ENCODE data around the gene ARFGAP3.
"Not testable (repeated sequence)": the region's sequence is repeated elsewhere in the genome, so short reads cannot be mapped to it uniquely, and the experiment has no call there.

The ARFGAP3 gene

DNA sequence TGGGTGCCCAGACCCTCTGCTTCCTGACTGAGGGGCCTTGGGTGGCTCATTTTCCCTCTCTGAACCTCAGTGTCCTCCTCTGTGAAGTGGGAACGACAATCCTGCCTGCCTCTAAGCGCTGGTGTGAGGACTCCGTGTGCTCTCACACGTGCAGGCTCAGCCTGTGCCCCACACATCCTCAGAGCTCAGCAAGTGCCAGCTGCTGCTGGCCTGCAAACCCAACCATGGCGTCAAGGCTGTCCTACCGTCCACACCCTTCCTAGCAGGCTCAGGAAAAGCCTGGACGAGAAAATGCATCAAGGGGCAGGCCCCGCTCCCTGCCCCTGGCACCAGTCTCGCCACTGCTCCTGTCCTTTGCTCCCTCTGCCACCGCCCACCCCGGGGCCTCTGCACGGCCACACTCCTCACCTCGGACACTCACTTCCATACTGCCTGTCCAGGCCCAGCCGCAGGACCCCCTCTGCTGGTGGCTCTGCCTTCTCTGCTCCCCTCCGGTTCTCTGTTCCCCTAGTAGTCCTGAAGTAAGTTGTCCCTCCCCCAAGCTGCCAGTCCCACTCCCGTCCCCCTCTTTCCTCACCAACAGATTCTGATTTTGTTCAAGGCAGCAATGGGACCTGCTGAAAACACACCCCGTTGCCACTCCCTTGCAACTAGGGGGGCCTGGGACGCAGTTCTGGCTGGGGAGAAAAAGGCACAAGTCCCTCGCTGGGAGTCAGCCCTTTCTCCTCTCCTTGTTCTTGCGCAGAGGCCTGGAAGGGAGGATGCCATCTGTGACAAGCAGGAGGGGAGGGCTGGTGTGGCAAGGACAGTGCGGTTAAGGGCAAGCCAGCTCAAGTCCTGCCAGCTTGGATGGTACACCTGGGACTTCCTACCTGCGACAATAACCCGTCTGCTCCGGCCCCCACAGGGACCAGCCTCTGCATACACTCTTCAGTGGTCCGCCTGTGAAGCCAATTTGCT is 62.2 kb downstream of the ARFGAP3 start:
- DNase-seq (ENCODE audit: low spot score) = no peak

GRCh38 chr22:42793848-42794405 is 63.1 kb downstream of the ARFGAP3 start:
- no peak for DNase-seq (ENCODE audit: low spot score)

GRCh38 chr22:42792909-42793847 is 63.9 kb downstream of the ARFGAP3 start:
- DNase-seq (ENCODE audit: low spot score) = no peak

DNA sequence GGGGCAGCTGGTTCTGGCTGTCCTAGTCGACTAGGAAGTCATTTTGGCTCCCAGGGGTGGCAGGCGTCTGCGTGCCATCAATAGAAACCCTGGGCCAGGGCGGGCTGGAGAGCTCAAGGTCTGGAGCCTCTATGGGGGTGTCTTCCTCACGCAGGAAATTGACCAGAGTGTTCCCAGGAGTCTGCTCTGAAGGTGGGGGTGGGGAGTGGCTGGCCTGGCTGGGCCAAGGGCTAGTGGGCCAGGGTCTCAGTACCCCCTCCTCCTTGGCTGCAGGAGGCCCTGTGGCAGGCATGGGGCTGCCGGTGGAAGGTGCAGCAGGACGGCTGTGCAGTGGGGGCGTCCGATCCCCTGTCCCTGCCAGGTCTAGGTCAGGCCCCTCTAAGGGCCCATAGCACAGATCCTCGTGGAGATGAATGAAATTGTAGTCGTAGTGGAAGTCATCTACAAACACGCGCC is 64.6 kb downstream of the ARFGAP3 start:
- DNase-seq (ENCODE audit: low spot score) = no peak

DNA sequence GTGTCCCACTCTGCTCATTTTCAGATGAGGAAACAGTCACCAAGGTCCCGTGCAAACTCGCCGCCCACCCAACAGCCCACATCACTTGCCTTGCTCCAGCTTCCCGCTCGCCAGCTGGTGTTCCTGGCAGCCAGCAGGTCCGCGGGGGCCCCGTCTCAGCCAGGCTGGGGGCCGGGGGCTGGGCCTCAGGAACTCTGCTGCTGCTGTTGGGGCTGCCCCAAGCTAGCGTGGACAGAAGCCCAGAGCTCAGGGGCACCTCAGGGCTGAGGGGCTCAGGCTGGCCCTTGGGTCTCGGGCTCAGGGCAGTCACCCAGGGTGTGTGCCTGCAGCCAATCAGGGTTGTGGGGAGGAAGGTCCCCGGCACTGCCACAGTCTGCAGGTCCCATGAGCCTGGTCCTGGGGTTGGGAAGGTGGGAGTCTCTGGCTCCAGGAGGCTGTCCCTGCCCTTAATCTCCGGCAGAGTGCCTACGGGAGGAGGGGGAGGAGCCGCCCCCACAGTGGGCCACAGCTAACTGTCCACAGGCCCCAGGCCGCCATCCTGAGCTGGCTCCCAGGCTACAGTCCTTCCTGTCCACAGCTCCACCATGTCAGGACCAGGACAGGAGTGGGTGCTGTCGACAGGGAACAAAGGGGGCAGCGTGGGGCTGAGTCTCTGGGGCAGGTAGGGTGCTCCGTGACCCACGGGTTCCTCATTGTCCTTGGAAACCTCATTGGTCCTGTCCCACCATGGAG is 65.2 kb downstream of the ARFGAP3 start:
- no peak for DNase-seq (ENCODE audit: low spot score)

- no peak for DNase-seq (ENCODE audit: low spot score)
These were observed 68.6 kb downstream of the ARFGAP3 start for GRCh38 chr22:42788466-42788865.

DNA sequence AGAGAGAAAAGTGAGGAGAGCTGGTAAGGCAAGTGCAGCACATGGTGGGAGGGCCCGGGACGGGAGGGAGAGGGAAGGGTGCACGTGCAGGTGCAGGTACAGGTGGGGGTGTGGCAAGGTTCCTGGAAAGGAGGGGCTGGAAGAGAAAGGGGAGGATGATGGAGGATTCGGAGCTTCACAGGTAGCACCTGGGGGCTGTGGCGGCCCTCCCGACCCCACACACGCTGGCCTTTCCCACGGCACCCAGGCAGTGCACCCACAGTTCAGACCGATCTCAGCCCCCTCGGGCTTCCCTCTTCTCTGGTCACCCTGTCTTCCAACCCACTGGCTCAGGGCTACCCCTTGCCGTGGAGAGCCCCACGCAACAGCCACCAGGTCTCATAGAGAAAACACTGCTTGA is 69.1 kb downstream of the ARFGAP3 start:
- DNase-seq (ENCODE audit: low spot score) = no peak

DNA sequence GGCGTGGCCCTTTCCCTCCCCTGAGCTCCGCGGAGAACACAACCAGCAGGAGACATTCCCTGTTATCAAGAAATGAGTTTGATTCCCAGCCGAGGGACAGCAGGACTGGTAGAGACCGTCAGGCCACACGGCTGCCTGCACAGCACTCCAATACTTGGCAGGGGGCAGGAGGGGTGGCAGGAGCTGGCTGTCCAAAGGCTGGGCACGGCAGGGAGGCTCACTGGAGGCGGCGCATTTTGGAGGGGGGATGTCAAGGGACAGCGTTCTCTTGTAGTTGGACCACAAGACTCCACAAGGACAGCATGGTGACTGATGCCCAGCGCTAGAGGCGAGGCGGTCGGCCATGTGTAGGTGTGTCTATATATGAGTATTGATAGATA is 69.7 kb downstream of the ARFGAP3 start:
- no peak for DNase-seq (ENCODE audit: low spot score)

- no peak for DNase-seq (ENCODE audit: low spot score)
These were observed 70.3 kb downstream of the ARFGAP3 start for GRCh38 chr22:42786606-42787356.

GRCh38 chr22:42785706-42786499 is 71.2 kb downstream of the ARFGAP3 start:
- no peak for DNase-seq (ENCODE audit: low spot score)

- DNase-seq (ENCODE audit: low spot score) = not testable (repeated sequence)
These were observed 74.8 kb downstream of the ARFGAP3 start for GRCh38 chr22:42782306-42782705.

- DNase-seq (ENCODE audit: low spot score) = peak; percentile 75
These were observed 77.0 kb downstream of the ARFGAP3 start for GRCh38 chr22:42780070-42780540.

DNA sequence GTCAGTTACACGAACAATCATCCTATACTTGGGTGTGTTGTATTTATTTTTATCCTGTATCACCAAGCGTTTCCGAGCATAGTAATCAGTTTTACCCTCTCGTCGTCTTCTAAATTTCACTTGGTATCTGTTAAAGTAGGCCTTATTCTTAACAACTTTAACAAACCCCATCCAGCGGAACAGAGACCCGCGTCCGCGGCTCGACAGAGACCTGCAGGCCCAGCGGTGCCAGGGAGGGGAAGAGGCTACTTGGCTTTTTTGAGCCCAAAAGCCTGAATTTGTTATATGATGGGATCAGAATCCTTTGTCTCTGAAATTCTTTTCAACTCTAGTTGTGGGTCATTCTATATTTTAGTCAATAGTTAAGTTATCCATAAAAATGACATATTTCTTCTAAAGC is 79.9 kb downstream of the ARFGAP3 start:
- DNase-seq (ENCODE audit: low spot score) = no peak

GRCh38 chr22:42773167-42773566 is 83.9 kb downstream of the ARFGAP3 start:
- no peak for DNase-seq (ENCODE audit: low spot score)

GRCh38 chr22:42772647-42773046 is 84.4 kb downstream of the ARFGAP3 start:
- DNase-seq (ENCODE audit: low spot score) = no peak

DNA sequence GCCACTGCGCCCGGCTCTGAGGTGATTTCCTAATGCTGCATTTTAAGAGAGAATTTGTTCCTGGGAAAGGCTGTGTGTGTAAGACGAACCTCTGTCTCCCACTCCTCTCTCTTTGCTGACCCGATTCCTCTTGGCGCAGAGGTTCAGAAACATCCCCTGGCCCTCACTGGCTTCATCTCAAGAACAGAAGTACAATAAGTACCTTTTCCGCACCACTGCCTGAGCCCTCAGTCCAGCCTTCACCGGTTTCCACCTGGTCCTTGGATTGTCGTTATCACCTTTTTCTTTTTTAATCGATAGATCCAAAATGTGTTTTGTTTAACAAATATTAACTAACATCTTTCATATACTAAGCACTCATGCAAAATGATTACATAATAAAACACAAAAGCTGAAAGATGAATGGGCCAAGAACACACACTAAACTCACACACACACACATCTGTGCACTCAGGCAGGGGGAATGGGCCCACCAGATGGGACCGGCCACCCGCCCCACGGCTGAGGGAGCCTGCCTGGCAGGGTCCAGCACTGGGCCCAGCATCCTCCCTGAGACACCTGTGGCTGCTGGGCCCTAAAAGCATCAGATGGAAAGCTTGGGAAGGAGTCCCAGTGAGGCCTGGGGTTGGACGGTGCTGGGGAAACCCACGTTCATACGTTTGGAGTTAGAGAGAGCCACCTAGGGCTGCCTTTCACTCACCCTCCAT is 86.0 kb downstream of the ARFGAP3 start:
- no peak for DNase-seq (ENCODE audit: low spot score)

DNA sequence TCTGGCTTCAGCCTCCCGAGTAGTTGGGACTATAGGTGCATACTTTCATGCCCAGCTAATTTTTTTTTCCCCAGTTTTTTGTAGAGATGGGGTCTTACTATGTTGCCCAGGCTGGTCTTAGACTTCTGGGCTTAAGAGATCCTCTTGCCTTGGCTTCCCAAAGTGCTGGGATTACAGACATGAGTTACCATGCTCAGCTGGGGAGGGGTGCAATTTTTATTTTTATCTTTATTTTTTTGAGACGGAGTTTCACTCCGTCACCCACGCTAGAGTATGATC is 86.7 kb downstream of the ARFGAP3 start:
- DNase-seq (ENCODE audit: low spot score) = no peak

DNA sequence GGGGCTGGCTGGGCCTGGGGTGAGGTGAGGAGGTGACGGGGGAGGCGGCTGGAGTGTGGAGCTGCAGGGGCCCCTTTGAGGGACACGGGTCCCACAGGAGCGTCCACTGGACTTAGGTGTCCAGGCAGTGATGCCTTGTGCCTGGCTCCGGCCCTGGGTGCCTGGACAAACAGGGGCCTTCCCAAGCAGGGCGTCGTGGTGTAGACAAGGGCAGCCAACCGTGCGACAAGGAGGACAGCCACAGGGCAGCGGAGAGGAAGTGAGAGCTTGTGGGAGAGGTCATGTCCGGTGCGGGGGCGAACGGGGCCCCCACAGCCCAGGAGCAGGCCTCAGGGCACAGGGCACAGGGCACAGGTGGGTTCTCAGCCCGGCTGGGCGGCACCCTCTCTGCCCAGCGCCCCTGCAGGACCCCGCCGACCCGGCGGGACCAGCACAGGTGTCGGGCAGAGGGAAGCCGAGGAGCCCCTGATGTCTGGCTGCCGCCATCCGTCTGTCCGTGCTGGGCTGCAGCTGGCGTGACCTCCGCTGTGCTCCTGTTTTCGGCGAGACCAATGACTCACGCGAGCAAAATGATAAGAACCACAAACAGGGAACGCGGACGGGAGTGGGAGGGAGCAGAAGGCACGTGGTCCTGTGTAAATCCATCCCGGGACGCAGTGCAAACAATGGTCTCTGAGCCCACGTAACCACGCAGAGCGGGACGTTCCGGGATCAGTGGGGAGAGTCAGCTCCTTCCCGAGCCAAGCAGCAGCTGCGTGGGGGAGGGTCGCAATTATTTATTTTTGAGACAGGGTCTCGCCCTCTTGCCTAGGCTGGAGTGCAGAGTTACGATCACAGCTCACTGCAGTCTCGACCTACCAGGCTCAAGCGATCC is 87.3 kb downstream of the ARFGAP3 start:
- peak; percentile 62 for DNase-seq (ENCODE audit: low spot score)

DNA sequence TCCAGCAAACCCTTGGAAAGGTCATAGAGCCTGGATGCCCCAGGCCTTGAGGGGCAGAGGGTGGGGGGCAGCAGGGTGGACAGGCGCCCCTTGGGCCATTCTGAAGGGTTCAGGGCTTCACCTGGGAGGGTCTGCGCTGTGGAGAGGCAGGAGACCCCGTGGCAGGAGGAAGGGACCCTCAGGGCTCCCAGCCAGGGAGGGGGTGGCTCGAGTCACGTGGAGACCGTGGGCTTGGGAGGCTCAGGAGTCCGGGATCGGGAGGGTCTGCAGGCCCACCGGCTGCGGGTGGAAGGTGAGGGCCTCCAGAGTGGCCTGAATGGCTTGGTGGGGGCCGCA is 87.9 kb downstream of the ARFGAP3 start:
- no peak for DNase-seq (ENCODE audit: low spot score)

Data from HuH-7 (cell line).